Activated T-cell treated with anti-CD3 and anti-CD28 coated beads, Interleukin-2, amount 50 U/mL, for 72 hours (primary cell): ENCODE measurements around the gene PITPNM1. TPM values are rescaled to one million over a fixed set of nuclear protein-coding genes. Genes with fewer than 3 reads are reported as not detected.

Experiments used
- total RNA-seq, 2 donors: library from RNA; stranded (reverse); gene quantifications; one replicate each; pipeline ENCODE4 v1.2.3, GENCODE V29; 2022

Gene PITPNM1
- total RNA-seq, 2 donors from 2014 or later = 94.3 to 118 TPM

Other genes starting within 250 kb of the PITPNM1 start
- gene GRK2, start 238.9 kb downstream of the PITPNM1 start, total RNA-seq = 100 to 1,000 TPM; 379 to 422 TPM
- gene ANKRD13D, start 216.1 kb downstream of the PITPNM1 start, total RNA-seq = 10 to 100 TPM; 78.5 to 90.9 TPM
- 10 to 100 TPM; 13.3 to 20.3 TPM for gene SSH3, start 201.8 kb downstream of the PITPNM1 start, total RNA-seq
- gene POLD4, start 151.8 kb downstream of the PITPNM1 start, total RNA-seq = 10 to 100 TPM; 68.5 to 74.1 TPM
- under 1 TPM; 0.22 to 0.93 TPM for gene CLCF1, start 131.8 kb downstream of the PITPNM1 start, total RNA-seq
- 10 to 100 TPM; 36.7 to 41.2 TPM for gene RAD9A, start 113.4 kb downstream of the PITPNM1 start, total RNA-seq
- gene PPP1CA, start 103.5 kb downstream of the PITPNM1 start, total RNA-seq = 100 to 1,000 TPM; 211 to 244 TPM
- 100 to 1,000 TPM in 1 of 2 donors, 10 to 100 TPM in 1; 93.3 to 120 TPM for gene TBC1D10C, start 101.3 kb downstream of the PITPNM1 start, total RNA-seq
- 1 to 10 TPM; 3.8 to 5.0 TPM for gene CARNS1, start 89.7 kb downstream of the PITPNM1 start, total RNA-seq
- gene RPS6KB2, start 76.9 kb downstream of the PITPNM1 start, total RNA-seq = 10 to 100 TPM; 55.0 to 56.1 TPM
- gene PTPRCAP, start 67.7 kb downstream of the PITPNM1 start, total RNA-seq = 100 to 1,000 TPM in 1 of 2 donors, 10 to 100 TPM in 1; 94.5 to 119 TPM
- gene CORO1B, start 61.9 kb downstream of the PITPNM1 start, total RNA-seq = 10 to 100 TPM; 58.2 to 91.9 TPM
- gene GPR152, start 52.6 kb downstream of the PITPNM1 start, total RNA-seq = not detected
- 10 to 100 TPM in 1 of 2 donors, 1 to 10 TPM in 1; 8.9 to 10.4 TPM for gene CABP4, start 50.0 kb downstream of the PITPNM1 start, total RNA-seq
- 10 to 100 TPM; 53.2 to 59.7 TPM for gene TMEM134, start 36.1 kb downstream of the PITPNM1 start, total RNA-seq
- 100 to 1,000 TPM; 172 to 184 TPM for gene AIP, start 22.3 kb downstream of the PITPNM1 start, total RNA-seq
- gene CDK2AP2, start 2.8 kb upstream of the PITPNM1 start, total RNA-seq = 100 to 1,000 TPM; 103 to 137 TPM
- gene CABP2, start 18.1 kb upstream of the PITPNM1 start, total RNA-seq = not detected
- gene GSTP1, start 78.4 kb upstream of the PITPNM1 start, total RNA-seq = 100 to 1,000 TPM; 199 to 215 TPM
- 100 to 1,000 TPM; 220 to 244 TPM for gene NDUFV1, start 101.6 kb upstream of the PITPNM1 start, total RNA-seq
- 10 to 100 TPM; 19.6 to 24.6 TPM for gene NUDT8, start 124.6 kb upstream of the PITPNM1 start, total RNA-seq
- not detected for gene TBX10, start 134.4 kb upstream of the PITPNM1 start, total RNA-seq
- gene ACY3, start 145.4 kb upstream of the PITPNM1 start, total RNA-seq = under 1 TPM; 0.30 to 0.31 TPM
- gene ALDH3B2, start 169.3 kb upstream of the PITPNM1 start, total RNA-seq = not detected